ENCODE data around the gene KRT33A.
A peak's percentile ranks its signal among the peaks of the same experiment; 100 is the strongest.
"Not testable (repeated sequence)": the region's sequence is repeated elsewhere in the genome, so short reads cannot be mapped to it uniquely, and the experiment has no call there.

The KRT33A gene

GRCh38 chr17:41360296-41360995 is 9.8 kb upstream of the KRT33A start:
- no peak for DNase-seq

GRCh38 chr17:41354536-41354935 is 3.9 kb upstream of the KRT33A start:
- DNase-seq: no peak

GRCh38 chr17:41352597-41353366 is 2.2 kb upstream of the KRT33A start:
- DNase-seq: no peak

- no peak for DNase-seq
Observed at GRCh38 chr17:41351177-41351576, 549 bp upstream of the KRT33A start.

GRCh38 chr17:41347869-41348760 is 2.5 kb downstream of the KRT33A start:
- no peak for DNase-seq

GRCh38 chr17:41346421-41346820 is 4.2 kb downstream of the KRT33A start:
- DNase-seq: not testable (repeated sequence)

- DNase-seq: no peak
Observed at GRCh38 chr17:41345992-41346391, 4.6 kb downstream of the KRT33A start.

- DNase-seq: no peak
Observed at GRCh38 chr17:41343029-41343428, 7.6 kb downstream of the KRT33A start.

GRCh38 chr17:41340934-41341861 is 9.4 kb downstream of the KRT33A start:
- DNase-seq: no peak

- DNase-seq: no peak
Observed at GRCh38 chr17:41340494-41340893, 10.1 kb downstream of the KRT33A start.

- no peak for DNase-seq
Observed at GRCh38 chr17:41339571-41340172, 11.0 kb downstream of the KRT33A start.

- no peak for DNase-seq
Observed at GRCh38 chr17:41338961-41339485, 11.6 kb downstream of the KRT33A start.

- no peak for DNase-seq
Observed at GRCh38 chr17:41335747-41336146, 14.9 kb downstream of the KRT33A start.

- DNase-seq: no peak
Observed at GRCh38 chr17:41334385-41335305, 16.0 kb downstream of the KRT33A start.

GRCh38 chr17:41333836-41334235 is 16.8 kb downstream of the KRT33A start:
- no peak for DNase-seq

- no peak for DNase-seq
Observed at GRCh38 chr17:41333098-41333497, 17.5 kb downstream of the KRT33A start.

- DNase-seq: no peak
Observed at GRCh38 chr17:41332239-41332638, 18.4 kb downstream of the KRT33A start.

- DNase-seq: no peak
Observed at GRCh38 chr17:41331606-41332005, 19.0 kb downstream of the KRT33A start.

- DNase-seq: peak; percentile 37
Observed at GRCh38 chr17:41329279-41329948, 21.2 kb downstream of the KRT33A start.

- no peak for DNase-seq
Observed at GRCh38 chr17:41328207-41328606, 22.4 kb downstream of the KRT33A start.
